SK-N-DZ (cell line): Measurements from ENCODE around the gene S100A10.

ENCODE experiments used
- DNase-seq: peaks from one replicate; pipeline ENCODE4 v3.0.0-alpha.2; 2015; ENCODE audit warnings: low spot score

Gene S100A10

DNA sequence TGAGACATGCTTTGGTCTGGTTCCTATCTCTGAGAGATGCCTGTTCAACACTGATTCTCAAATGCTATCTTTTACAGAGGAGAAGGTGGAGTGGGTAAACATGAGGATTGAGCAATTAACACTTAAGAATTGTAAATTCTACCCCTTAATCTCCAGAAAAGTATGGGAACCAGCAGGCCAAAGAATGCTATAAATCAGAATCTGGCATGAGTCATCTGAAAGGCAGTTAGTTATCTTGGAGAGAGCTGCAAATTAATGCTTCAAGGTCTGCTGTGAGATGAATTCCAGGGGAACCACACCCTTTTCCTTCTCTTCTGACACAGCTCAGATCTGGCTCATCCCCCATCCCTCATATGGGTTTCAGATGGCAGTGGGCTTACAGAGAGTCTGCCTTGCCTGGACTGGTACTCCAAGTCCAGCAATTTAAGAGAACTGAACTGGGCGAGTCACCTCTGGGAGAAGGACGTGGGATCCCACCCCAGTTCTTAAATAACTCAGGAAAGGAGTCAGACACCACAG lies 5.2 kb downstream of the S100A10 start:
- DNase-seq, result no peak

DNA sequence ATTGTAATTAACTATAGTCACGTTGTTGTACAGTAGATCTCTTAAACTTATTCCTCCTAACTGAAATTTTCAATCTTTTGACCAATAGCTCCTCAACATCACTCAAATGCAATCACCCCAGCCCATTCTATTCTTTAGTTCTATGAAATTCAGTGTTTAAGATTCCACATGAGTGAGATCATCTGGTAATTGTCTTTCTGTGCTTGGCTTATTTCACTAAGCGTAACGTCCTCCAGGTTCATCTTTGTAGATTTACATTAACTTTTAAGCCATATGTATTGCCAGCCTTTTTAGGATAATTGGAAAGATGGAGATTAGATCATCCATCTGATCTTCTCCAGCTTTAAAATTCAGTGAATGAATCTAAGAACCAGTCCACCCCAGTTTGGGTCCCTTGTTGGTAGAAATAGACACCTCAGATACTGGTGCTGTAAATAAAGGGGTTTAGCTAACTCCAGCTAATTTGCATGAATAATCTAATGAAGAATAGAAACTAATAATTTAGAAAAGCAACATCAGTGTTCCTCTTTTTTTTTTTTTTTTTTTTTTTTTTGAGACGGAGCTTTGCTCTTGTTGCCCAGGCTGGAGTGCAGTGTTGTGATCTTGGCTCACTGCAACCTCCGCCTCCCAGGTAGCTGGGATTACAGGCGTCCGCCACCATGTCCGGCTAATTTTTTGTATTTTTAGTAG lies 7.0 kb downstream of the S100A10 start:
- DNase-seq, result no peak

GRCh38 chr1:151985768-151986167 lies 7.9 kb downstream of the S100A10 start:
- DNase-seq, result no peak

GRCh38 chr1:151985270-151985669 lies 8.4 kb downstream of the S100A10 start:
- no peak for DNase-seq

- DNase-seq, result no peak
Measured at GRCh38 chr1:151984313-151984956, 9.2 kb downstream of the S100A10 start.

GRCh38 chr1:151982300-151983005 lies 11.2 kb downstream of the S100A10 start:
- no peak for DNase-seq

DNA sequence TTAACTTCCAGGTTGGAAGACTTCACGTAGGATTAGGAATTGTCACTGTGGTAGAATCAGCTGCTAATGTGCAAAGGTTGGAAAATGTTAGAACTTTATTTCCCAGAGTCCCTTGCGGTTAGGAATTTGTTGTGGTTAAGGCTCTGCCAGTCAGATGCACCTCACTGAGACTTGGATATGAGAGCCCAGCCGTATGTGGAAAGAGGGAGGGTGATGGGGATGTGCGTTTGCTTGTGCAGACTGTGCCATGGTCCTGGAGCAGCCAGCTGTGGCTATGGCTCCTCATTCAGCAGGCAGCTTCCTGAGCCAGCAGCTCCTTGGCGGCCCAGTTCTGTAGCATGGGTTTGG lies 12.5 kb downstream of the S100A10 start:
- DNase-seq, result no peak

- no peak for DNase-seq
Measured at GRCh38 chr1:151980287-151981177, 13.1 kb downstream of the S100A10 start.

GRCh38 chr1:151978922-151979321 lies 14.7 kb downstream of the S100A10 start:
- DNase-seq, result no peak

DNA sequence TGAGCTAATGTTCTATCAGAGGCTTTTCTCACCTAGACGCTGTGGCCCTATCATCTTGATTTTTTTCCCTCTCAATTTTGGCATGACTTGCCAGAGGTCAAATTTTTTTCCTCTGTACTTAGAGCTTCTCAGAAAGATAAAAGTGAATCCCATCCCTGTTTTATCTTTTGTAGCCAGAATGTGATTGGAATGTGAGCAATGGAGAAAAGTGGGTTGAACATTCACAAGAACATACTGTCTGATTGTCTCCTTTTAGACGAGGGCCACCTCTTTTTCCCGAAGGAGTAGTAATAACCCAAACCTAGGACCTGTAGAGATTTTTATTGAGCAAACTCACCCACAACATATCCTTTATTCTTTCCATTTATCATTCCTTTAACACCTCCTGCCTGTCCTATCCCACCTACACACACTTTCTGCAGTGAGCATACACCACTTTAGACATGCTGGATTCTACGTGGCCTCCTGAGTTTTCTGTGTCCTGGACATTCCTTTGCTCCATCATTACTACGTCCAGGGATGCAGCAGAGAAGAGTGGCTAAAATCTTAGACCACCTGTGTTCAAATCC lies 15.9 kb downstream of the S100A10 start:
- DNase-seq, result no peak

GRCh38 chr1:151976858-151977257 lies 16.8 kb downstream of the S100A10 start:
- DNase-seq, result no peak

- DNase-seq, result no peak
Measured at GRCh38 chr1:151976015-151976343, 17.7 kb downstream of the S100A10 start.

DNA sequence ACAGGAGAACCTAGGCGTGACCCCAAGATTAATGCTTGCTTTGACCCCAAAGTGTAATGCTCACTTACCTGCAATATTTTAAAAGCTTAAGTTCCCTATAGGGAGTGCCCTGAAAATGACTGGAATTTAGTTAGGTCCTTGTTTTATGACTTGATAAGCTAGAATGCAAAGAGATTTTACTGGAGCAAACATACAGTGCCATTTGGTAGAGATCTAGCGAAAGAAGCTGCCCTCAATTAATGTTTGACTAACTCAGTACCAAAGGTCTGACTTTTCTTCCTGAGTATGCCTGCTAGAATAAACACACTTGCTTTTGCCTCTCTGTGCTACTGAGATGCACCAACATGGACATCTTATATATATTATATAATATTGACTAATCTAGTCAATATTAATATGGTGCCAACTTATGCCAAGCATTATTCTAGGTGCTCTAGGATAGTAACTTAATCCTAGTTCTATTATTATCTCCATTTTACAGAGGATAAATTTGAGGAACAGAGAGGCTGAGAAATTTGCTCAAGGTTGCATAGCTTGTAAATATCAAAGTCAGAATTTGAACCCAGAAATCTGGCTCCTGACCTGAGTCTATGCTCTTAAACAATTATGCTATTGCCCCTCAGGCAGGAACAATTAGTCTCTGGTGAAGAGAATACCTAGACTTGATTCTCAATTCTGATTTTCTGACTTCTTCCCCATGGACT lies 18.2 kb downstream of the S100A10 start:
- no peak for DNase-seq

DNA sequence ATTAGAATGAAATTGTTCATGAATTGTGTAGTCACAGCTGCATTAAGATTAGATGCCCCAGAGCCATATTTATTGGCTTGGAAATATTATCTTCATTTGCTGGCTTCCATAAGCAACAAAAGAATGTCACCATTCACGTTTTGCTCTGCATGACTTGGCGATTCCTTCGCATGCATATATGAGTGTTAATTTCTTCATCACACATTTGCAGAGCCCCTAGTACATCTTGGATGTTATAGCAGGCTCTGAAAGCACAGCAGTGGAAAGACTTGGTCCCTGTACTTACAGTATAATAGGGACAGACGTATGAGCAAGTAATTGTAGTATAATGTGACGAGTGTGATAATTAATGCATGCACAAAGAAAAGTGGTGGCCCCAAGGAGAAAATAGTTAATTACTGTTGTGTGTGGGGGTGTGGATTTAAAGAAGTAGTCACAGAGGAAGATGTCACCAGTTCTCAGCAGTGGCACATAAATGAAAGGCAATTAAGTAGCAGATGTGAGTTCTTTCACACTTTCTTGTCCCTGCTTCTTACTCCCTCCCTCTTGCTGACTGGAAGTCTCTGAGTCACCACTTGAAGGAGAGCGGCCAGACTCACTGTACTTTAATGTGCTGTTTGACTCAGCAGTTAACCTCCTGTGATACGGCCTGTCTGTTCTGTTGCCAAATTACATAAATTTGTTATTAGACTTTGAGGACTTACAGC lies 21.0 kb downstream of the S100A10 start:
- no peak for DNase-seq

- no peak for DNase-seq
Measured at GRCh38 chr1:151970626-151971025, 23.0 kb downstream of the S100A10 start.

DNA sequence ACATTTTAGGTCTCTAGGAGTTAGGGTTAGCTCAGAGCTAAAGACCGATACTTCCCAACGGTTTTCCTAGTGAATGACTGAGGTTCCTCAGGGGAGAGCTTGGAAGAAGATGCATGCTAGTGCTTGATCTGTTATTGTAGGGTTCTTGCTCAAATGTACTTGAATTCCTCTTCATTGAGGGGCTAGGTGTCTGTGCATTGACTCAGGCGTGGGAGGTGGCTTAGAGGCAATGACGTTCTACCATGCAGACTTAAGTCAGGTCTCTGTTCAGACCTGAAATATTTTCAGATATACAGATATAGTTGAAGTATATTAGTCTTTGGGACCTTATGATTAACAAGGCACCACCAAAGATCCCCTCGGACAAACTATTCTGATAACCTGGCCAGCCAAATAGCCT lies 23.5 kb downstream of the S100A10 start:
- no peak for DNase-seq

GRCh38 chr1:151968791-151969399 lies 24.8 kb downstream of the S100A10 start:
- DNase-seq, result no peak

- peak; percentile 22 for DNase-seq
Measured at GRCh38 chr1:151968058-151968457, 25.6 kb downstream of the S100A10 start.

DNA sequence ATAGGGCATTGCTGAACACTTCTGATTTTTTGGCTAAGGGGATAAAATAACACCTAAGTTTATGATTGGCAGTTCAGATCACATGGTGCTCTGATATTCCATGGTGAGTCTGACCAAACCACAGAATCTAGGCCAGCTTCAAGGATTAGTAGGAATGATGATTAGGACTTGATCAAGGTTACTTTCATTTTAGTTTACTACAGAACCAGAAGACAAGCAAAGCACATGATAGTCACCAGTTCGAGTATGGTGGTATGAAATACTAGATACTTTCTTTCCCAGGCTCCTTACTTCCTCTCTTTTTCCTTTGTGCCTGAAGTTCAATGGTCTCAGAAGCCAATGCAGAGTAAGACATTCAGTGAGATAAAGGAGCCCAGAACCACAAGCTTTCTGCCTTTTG lies 26.6 kb downstream of the S100A10 start:
- no peak for DNase-seq

DNA sequence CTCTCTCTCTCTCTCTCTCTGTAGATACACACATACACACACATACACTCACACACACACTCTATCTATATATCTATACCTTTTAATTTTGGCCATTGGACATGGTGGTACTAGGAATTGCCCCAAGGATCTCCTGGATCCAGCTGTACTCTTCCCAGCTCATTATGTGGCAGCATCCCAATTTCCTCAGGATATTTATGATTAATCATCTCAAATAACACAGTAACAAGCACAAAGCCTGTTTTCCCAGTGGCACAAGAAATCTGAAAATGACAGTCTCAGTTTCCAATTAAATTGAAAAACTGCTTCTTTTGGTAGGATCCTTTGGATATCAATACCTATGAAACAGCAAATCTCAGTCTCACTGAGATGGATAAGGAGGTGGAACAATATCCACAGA lies 27.6 kb downstream of the S100A10 start:
- no peak for DNase-seq
